Ascending aorta (tissue), 2 donors: ENCODE measurements around the gene STON1. TPM values are rescaled to one million over a fixed set of nuclear protein-coding genes. Genes with fewer than 3 reads are reported as not detected.
"Not testable (repeated sequence)": the region's sequence is repeated elsewhere in the genome, so short reads cannot be mapped to it uniquely, and the experiment has no call there.

ENCODE experiments used
- DNase-seq, 2 donors: peaks; one replicate each; pipeline ENCODE4 v3.0.0-alpha.2; 2019; ENCODE audit warnings: low spot score in 2 of 2
- H3K27ac ChIP-seq, 2 donors: fragments of 200-600 bp; sonication (generic); one replicate each; pipeline ENCODE4 v1.5.1; 2016 to 2017; ENCODE audit warnings: mild to moderate bottlenecking in 1 of 2
- H3K27me3 ChIP-seq: fragments of 200-600 bp; sonication (generic); one replicate; pipeline ENCODE4 v1.5.1; 2017
- H3K36me3 ChIP-seq, 2 donors: fragments of 200-600 bp; sonication (generic); one replicate each; pipeline ENCODE4 v1.5.1; 2016
- H3K4me1 ChIP-seq, 2 donors: fragments of 200-600 bp; sonication (generic); one replicate each; pipeline ENCODE4 v1.5.1; 2016 to 2017; ENCODE audit warnings: mild to moderate bottlenecking in 1 of 2
- H3K4me3 ChIP-seq, 2 donors: fragments of 200-600 bp; sonication (generic); one replicate each; pipeline ENCODE4 v1.5.1; 2016 to 2017; ENCODE audit warnings: mild to moderate bottlenecking in 1 of 2
- H3K9me3 ChIP-seq, 2 donors: fragments of 200-600 bp; sonication (generic); one replicate each; pipeline ENCODE4 v1.5.1; 2016
- CTCF ChIP-seq, 3 experiments: fragments of 200-600 bp in 2 of 3; fragments of 450-650 bp in 1 of 3; sonication (generic) in 2 of 3; IDR thresholded peaks; one replicate each; pipeline ENCODE4 v1.5.1; 2016 to 2019; ENCODE audit warnings: antibody characterized with exemption in 3 of 3, mild to moderate bottlenecking in 1 of 3, moderate library complexity in 1 of 3
- intact Hi-C: fragments of 100-400 bp; cut with DNase I; formaldehyde crosslinking; loops from one replicate; pipeline ENCODE4 v1.15.1; 2023
- total RNA-seq: library from RNA; depleted of rRNA; stranded (reverse); fragments of >200 nt; gene quantifications from one replicate; pipeline ENCODE4 v1.1.0, GENCODE V29; 2016

STON1 gene
- total RNA-seq, 1 donor from 2014 or later: 23.4 TPM

GRCh38 chr2:48590017-48590416 is 60.1 kb downstream of the STON1 start:
- no peak overlapping the region for H3K27ac ChIP-seq
- H3K36me3 ChIP-seq: peaks cover 9 to 19% of the 10 kb centered on the region in 2 donors
- no peak for DNase-seq
- no peak overlapping the region for H3K4me3 ChIP-seq
- intact Hi-C loops: no loop called here
- no peaks in the 10 kb centered on the region for H3K4me1 ChIP-seq
- H3K27me3 ChIP-seq: no peaks in the 10 kb centered on the region
- H3K9me3 ChIP-seq: no peaks in the 10 kb centered on the region
- no peak for TF ChIP-seq CTCF (IDR thresholded peaks at IDR 0.05)

GRCh38 chr2:48592067-48592466 is 62.1 kb downstream of the STON1 start:
- no peaks in the 10 kb centered on the region for H3K4me1 ChIP-seq
- TF ChIP-seq CTCF (IDR thresholded peaks at IDR 0.05): no peak
- intact Hi-C loops: no loop called here
- no peak overlapping the region for H3K27ac ChIP-seq
- no peaks in the 10 kb centered on the region for H3K9me3 ChIP-seq
- H3K27me3 ChIP-seq: no peaks in the 10 kb centered on the region
- no peak overlapping the region for H3K4me3 ChIP-seq
- peaks cover 6 to 28% of the 10 kb centered on the region in 2 donors for H3K36me3 ChIP-seq
- DNase-seq: no peak

- H3K4me3 ChIP-seq, intact Hi-C loops, H3K9me3 ChIP-seq, H3K27me3 ChIP-seq, H3K27ac ChIP-seq, DNase-seq, H3K4me1 ChIP-seq: not testable (repeated sequence)
- peaks cover 14 to 36% of the 10 kb centered on the region in 2 donors for H3K36me3 ChIP-seq
These were observed 66.8 kb downstream of the STON1 start for GRCh38 chr2:48596751-48597150.

- Histone ChIP-seq H3K27ac (no peak overlapping the region), H3K9me3 (no peaks in the 10 kb centered on the region), H3K4me3 (no peak overlapping the region), H3K4me1 (no peaks in the 10 kb centered on the region), H3K36me3 (peaks cover 13 to 34% of the 10 kb centered on the region in 2 donors), H3K27me3 (no peaks in the 10 kb centered on the region)
- DNase-seq: no peak
- intact Hi-C loops: no loop called here
- TF ChIP-seq CTCF (IDR thresholded peaks at IDR 0.05): no peak
These were observed 67.5 kb downstream of the STON1 start for GRCh38 chr2:48597492-48597891.

GRCh38 chr2:48600204-48600813 is 70.4 kb downstream of the STON1 start:
- peak; percentile 21 to 65 (median 55) for TF ChIP-seq CTCF (IDR thresholded peaks at IDR 0.05)
- DNase-seq: no peak
- Histone ChIP-seq H3K27ac (no peak overlapping the region), H3K36me3 (peaks cover 8 to 18% of the 10 kb centered on the region in 2 donors), H3K4me3 (no peak overlapping the region), H3K9me3 (no peaks in the 10 kb centered on the region), H3K27me3 (no peaks in the 10 kb centered on the region), H3K4me1 (no peaks in the 10 kb centered on the region)
- intact Hi-C loops: loop anchor here (10.0 kb wide), 1 partner anchor 1804 kb away; no protein-coding TSS in a partner anchor

GRCh38 chr2:48600917-48601316 is 71.0 kb downstream of the STON1 start:
- TF ChIP-seq CTCF (IDR thresholded peaks at IDR 0.05): no peak
- Histone ChIP-seq H3K4me3 (no peak overlapping the region), H3K9me3 (no peaks in the 10 kb centered on the region), H3K4me1 (no peaks in the 10 kb centered on the region), H3K27ac (no peak overlapping the region), H3K27me3 (no peaks in the 10 kb centered on the region), H3K36me3 (peaks cover 8 to 14% of the 10 kb centered on the region in 2 donors)
- intact Hi-C loops: loop anchor here (10.0 kb wide), 1 partner anchor 1804 kb away; no protein-coding TSS in a partner anchor
- DNase-seq: no peak
